Peyer's patch (tissue), 4 donors: Measurements from ENCODE around the gene TSPAN12.

Experiments
- CTCF ChIP-seq, 6 experiments: fragments of 450-650 bp in 4 of 6; fragments of 200-600 bp in 2 of 6; sonication (generic) in 1 of 6; IDR thresholded peaks; one replicate each; pipeline ENCODE4 v1.5.1; 2017 to 2019; ENCODE audit warnings: antibody characterized with exemption in 6 of 6, mild to moderate bottlenecking in 3 of 6, moderate library complexity in 1 of 6
- POLR2A ChIP-seq, 2 donors: fragments of 450-650 bp; IDR thresholded peaks; one replicate each; pipeline ENCODE4 v1.5.1; 2017; ENCODE audit warnings: antibody characterized with exemption in 2 of 2, mild to moderate bottlenecking in 2 of 2, moderate library complexity in 2 of 2

GRCh38 chr7:120743128-120743527 is 114.8 kb downstream of the TSPAN12 start:
- TF ChIP-seq POLR2A (IDR thresholded peaks at IDR 0.05) = no peak
- TF ChIP-seq CTCF (IDR thresholded peaks at IDR 0.05) = no peak
